MCF 10A (cell line): ENCODE data around the gene SCYL2. TPM values are rescaled to one million over a fixed set of nuclear protein-coding genes. Genes with fewer than 3 reads are reported as not detected.
"Not testable (repeated sequence)": the region's sequence is repeated elsewhere in the genome, so short reads cannot be mapped to it uniquely, and the experiment has no call there.

Source experiments
- BruUV-seq: library from RNA; stranded (reverse); fragments of 400-500 nt; replicated peaks from 2 replicates; lab custom pipeline; 2021; lab: Mats Ljungman, UMichigan
- CTCF ChIA-PET: fragments of 300-600 bp; sonication (Branson Sonifier 250); formaldehyde crosslinking; extraction: SDS; loops from one replicate; lab custom pipeline; 2021; ENCODE audit warnings: antibody characterized with exemption, inconsistent platforms; lab: Yijun Ruan, JAX
- POLR2A ChIA-PET: fragments of 300-600, 350-650 bp; sonication (Branson Sonifier 250); formaldehyde crosslinking; extraction: SDS; loops from one replicate; lab custom pipeline; 2020; ENCODE audit warnings: antibody characterized with exemption, inconsistent platforms; lab: Yijun Ruan, JAX
- DNase-seq: peaks from one replicate; pipeline ENCODE4 v3.0.0-alpha.2; 2018; ENCODE audit not compliant: unreplicated experiment
- H3K27ac Mint-ChIP-seq: one replicate; pipeline ENCODE4 v1.8.0; 2022; ENCODE audit warnings: mild to moderate bottlenecking, low read depth, mixed read lengths; ENCODE audit not compliant: unreplicated experiment
- H3K27me3 Mint-ChIP-seq: one replicate; pipeline ENCODE4 v1.8.0; 2022; ENCODE audit warnings: mixed read lengths; ENCODE audit not compliant: insufficient read depth, unreplicated experiment
- H3K36me3 Mint-ChIP-seq: one replicate; pipeline ENCODE4 v1.8.0; 2022; ENCODE audit warnings: mild to moderate bottlenecking, moderate library complexity, mixed read lengths; ENCODE audit not compliant: insufficient read depth, unreplicated experiment
- H3K4me1 Mint-ChIP-seq: one replicate; pipeline ENCODE4 v1.8.0; 2022; ENCODE audit warnings: mixed read lengths; ENCODE audit not compliant: insufficient read depth, unreplicated experiment
- H3K4me3 Mint-ChIP-seq: one replicate; pipeline ENCODE4 v1.8.0; 2022; ENCODE audit warnings: mild to moderate bottlenecking, moderate library complexity, mixed read lengths; ENCODE audit not compliant: unreplicated experiment
- H3K9me3 Mint-ChIP-seq: one replicate; pipeline ENCODE4 v1.8.0; 2022; ENCODE audit warnings: mixed read lengths; ENCODE audit not compliant: unreplicated experiment
- intact Hi-C: fragments of 100-400 bp; cut with micrococcal nuclease; formaldehyde crosslinking; loops from 2 replicates; pipeline ENCODE4 v1.14.1; 2022
- total RNA-seq: library from RNA; stranded (reverse); gene quantifications from 2 replicates; pipeline ENCODE4 v1.2.3, GENCODE V29; 2022
- TF ChIP-seq, protein P1 (sequence below): fragments of 200-600 bp; IDR thresholded peaks from one replicate; pipeline ENCODE4 v1.8.0; 2022; ENCODE audit warnings: antibody characterized with exemption, mild to moderate bottlenecking; ENCODE audit not compliant: unreplicated experiment

The SCYL2 gene
- total RNA-seq, 1 experiment from 2014 or later, result 52.8 TPM

DNA sequence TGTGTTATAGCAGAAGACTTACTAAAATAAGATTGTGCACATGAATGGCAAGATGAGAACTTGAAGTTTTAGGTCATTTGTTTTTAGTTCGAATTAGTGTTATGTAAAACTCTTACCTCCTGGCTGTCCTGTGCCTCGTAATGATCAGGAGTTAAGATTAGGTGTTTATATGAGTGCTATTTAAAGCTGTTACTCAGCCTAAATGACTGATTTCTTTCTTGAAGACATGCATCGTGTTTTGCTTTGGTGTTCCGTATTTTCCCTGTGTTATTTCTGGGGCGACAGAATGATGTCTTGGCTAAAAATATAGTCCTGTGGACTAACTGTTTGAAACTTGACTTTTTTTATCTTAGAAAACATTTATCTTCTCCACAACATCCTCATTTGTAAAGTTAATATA, 22.1 kb downstream of the SCYL2 start:
- no peak for DNase-seq
- H3K4me1 Mint-ChIP-seq, result no peaks in the 10 kb centered on the region
- ChIA-PET POLR2A (no interaction called here), CTCF (interaction anchor here (0.7 to 1.6 kb wide), 2 partner anchors 10 to 114 kb away, joined by 3 to 4 read pairs; no protein-coding TSS in a partner anchor)
- no peak overlapping the region for H3K4me3 Mint-ChIP-seq
- BruUV-seq, result no TSS peak
- intact Hi-C loops, result no loop called here
- TF ChIP-seq, protein P1, sequence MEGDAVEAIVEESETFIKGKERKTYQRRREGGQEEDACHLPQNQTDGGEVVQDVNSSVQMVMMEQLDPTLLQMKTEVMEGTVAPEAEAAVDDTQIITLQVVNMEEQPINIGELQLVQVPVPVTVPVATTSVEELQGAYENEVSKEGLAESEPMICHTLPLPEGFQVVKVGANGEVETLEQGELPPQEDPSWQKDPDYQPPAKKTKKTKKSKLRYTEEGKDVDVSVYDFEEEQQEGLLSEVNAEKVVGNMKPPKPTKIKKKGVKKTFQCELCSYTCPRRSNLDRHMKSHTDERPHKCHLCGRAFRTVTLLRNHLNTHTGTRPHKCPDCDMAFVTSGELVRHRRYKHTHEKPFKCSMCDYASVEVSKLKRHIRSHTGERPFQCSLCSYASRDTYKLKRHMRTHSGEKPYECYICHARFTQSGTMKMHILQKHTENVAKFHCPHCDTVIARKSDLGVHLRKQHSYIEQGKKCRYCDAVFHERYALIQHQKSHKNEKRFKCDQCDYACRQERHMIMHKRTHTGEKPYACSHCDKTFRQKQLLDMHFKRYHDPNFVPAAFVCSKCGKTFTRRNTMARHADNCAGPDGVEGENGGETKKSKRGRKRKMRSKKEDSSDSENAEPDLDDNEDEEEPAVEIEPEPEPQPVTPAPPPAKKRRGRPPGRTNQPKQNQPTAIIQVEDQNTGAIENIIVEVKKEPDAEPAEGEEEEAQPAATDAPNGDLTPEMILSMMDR, result no peak
- H3K27ac Mint-ChIP-seq, result no peak overlapping the region
- no peaks in the 10 kb centered on the region for H3K27me3 Mint-ChIP-seq
- H3K36me3 Mint-ChIP-seq, result peaks cover 18% of the 10 kb centered on the region
- H3K9me3 Mint-ChIP-seq, result no peaks in the 10 kb centered on the region

GRCh38 chr12:100290016-100290415, 23.0 kb downstream of the SCYL2 start:
- CTCF ChIA-PET, result interaction anchor here (0.5 to 1.6 kb wide), 2 partner anchors 11 to 246 kb away, joined by 3 to 4 read pairs; no protein-coding TSS in a partner anchor
- no peaks in the 10 kb centered on the region for H3K4me1 Mint-ChIP-seq

GRCh38 chr12:100293017-100293416, 26.0 kb downstream of the SCYL2 start:
- Mint-ChIP-seq H3K27me3 (no peaks in the 10 kb centered on the region), H3K36me3 (peaks cover 7% of the 10 kb centered on the region), H3K27ac (no peak overlapping the region), H3K4me1 (peaks cover 9% of the 10 kb centered on the region), H3K9me3 (no peaks in the 10 kb centered on the region), H3K4me3 (no peak overlapping the region)
- intact Hi-C loops, result no loop called here
- ChIA-PET POLR2A (no interaction called here), CTCF (interaction anchor here (0.5 kb wide), 1 partner anchor 13 kb away, joined by 3 read pairs; no protein-coding TSS in a partner anchor)
- BruUV-seq, result no TSS peak
- TF ChIP-seq, protein P1, result no peak
- no peak for DNase-seq

More at GRCh38 chr12:100290016-100290415, 23.0 kb downstream of the SCYL2 start:
- TF ChIP-seq, protein P1, result no peak
- Mint-ChIP-seq H3K9me3 (no peaks in the 10 kb centered on the region), H3K27me3 (no peaks in the 10 kb centered on the region), H3K4me3 (no peak overlapping the region), H3K36me3 (peaks cover 9% of the 10 kb centered on the region), H3K27ac (no peak overlapping the region)
- POLR2A ChIA-PET, result interaction anchor here (0.5 to 0.7 kb wide), 2 partner anchors 26 to 188 kb away, joined by 3 read pairs; no protein-coding TSS in a partner anchor
- intact Hi-C loops, result no loop called here
- BruUV-seq, result no TSS peak
- DNase-seq, result no peak

- H3K9me3 Mint-ChIP-seq, H3K27ac Mint-ChIP-seq, intact Hi-C loops, POLR2A ChIA-PET, CTCF ChIA-PET, BruUV-seq, H3K4me1 Mint-ChIP-seq, H3K27me3 Mint-ChIP-seq, H3K4me3 Mint-ChIP-seq, DNase-seq: not testable (repeated sequence)
- peaks cover 16% of the 10 kb centered on the region for H3K36me3 Mint-ChIP-seq
These were observed 27.4 kb downstream of the SCYL2 start for GRCh38 chr12:100294366-100294765.
